DMS53 treated with DMSO at 0.1 percent for 48 hours (cell line): ENCODE results near the gene PLPP7.
"Not testable (repeated sequence)": the region's sequence is repeated elsewhere in the genome, so short reads cannot be mapped to it uniquely, and the experiment has no call there.

Experiments
- DNase-seq: peaks from one replicate; lab custom pipeline; 2025; ENCODE audit not compliant: unreplicated experiment; lab: John Stamatoyannopoulos, UW

The PLPP7 gene

DNA sequence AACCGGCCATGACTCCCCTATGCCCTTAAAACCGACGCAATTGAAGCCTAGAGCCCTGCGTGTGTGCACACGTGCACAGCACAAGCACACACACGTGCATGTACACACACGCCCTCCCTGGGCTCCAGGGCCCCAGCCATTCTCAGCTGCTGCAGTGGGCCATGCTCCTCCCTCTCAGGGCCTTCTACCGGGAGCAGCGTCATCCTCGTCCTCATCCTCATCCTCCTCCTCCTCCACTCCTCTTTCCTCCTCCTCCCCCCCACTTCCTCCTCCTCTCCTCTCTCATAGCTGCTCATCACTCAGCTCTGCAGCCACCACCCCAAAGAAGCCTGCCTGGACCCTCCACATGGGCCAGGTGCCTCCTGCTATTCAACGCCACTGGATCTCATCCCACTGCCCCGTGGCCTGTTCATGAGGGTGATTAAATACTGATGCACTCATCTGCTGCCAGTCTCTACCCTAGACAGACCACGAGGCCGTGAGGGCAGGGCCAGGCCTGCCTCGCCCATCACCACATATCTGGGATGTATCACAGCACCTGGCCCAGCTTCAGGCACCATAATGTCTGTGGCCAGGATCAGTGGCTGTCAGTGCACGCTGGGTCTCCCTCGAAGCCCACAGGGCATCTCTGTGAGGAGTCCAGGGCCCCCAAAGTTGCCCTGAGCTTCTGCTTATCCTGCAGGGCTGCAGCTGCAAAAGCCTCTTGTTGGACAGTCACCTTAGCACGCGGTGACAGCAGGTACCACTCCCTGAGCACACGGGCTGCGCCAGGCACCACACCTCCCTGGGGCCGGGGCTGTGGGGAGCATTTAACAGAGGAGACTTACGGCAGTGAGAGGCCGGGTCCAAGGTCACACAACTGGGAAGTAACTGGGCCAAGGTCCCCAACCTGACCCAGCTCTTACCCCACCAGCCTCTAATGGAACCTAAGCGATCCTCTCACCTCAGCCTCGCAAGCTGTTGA, 23.0 kb upstream of the PLPP7 start:
- no peak for DNase-seq

DNA sequence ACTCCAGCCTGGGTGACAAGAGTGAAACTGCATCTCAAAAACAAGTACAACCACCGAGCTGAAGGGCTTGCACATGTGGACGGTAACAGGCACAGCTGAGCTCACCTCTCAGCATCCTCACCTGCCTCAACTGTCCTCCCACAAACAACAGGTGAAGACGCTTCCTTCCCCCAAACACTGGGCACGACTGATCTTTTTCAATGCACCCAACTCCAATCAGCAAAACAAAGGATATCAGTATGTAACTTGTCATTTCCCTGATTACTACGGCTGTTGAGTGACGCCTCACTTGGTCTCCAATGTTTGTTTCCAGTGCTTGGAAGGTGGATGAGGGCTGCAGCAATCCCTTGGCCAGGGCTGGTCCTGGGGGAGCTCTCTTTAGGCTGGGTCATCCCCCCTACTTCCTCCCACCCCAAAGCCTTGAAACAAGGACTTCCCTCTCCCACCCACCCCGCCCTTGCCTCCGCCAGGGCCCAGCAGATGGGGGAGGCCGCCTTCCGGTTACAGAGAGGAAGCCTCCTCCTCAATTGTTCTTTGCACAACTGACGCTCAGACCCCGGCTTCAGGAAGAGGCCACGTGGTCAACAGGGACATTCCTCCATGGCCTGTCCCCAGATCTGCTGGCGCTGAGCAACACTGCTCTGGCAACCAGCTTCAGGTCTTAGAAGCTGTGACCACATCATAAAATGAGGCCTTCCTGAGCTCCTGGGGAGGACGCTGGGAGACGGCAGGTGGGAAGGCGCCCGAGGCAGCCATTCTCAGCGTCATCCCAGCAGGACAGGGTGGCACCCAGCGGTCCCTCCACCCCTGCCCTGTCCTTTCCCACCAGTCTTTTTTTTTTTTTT, 19.1 kb upstream of the PLPP7 start:
- no peak for DNase-seq

DNA sequence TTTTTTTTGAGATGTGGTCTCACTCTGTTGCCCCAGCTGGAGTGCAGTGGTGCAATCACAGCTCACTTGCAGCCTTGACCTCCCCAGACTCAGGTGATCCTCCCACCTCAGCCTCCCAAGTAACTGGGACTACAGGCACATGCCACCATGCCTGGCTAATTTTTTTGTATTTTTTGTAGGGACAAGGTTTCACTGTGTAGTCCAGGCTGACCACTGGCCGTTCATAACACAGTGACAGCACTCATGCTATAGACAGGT, 18.6 kb upstream of the PLPP7 start:
- DNase-seq = not testable (repeated sequence)

DNA sequence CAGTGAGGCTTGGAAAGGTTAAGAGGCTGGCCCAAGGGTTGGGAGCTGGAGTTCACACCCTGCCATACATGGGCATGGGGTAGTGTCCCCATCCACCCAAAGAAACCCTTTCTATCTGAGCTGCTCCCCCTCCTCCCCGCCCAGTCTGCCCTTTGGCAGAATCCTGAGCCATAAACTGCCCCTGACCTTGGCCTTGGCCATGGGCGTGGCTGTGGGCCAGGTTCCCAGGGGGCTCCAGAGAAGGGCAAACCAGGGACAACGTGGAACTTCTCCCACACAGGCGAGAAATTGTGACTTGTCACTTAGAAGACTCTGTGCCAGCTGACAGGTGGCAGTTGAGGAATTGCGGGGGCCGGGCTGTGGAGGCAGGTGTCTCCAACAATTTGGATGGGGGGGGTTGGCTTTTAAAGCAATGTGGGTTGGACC, 18.0 kb upstream of the PLPP7 start:
- no peak for DNase-seq

DNA sequence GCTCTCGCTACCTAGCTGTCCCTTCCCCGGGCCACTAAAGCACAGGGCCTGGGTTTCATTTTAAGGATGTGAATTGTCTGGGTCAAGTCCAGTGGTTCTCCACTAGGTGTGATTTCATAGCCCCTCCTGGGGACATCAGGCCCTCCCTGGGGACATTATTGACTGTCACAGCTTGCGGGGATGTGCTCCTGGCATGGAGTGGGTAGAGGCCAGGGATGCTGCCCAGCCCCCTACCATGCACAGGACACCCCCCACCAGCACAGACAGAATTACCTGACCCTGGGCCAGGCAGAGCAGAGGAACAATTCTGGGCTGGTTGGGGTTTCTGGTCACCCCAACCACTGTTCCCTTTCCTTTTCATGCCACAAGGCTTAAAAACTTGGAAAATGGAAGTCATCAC, 17.3 kb upstream of the PLPP7 start:
- DNase-seq = no peak

DNA sequence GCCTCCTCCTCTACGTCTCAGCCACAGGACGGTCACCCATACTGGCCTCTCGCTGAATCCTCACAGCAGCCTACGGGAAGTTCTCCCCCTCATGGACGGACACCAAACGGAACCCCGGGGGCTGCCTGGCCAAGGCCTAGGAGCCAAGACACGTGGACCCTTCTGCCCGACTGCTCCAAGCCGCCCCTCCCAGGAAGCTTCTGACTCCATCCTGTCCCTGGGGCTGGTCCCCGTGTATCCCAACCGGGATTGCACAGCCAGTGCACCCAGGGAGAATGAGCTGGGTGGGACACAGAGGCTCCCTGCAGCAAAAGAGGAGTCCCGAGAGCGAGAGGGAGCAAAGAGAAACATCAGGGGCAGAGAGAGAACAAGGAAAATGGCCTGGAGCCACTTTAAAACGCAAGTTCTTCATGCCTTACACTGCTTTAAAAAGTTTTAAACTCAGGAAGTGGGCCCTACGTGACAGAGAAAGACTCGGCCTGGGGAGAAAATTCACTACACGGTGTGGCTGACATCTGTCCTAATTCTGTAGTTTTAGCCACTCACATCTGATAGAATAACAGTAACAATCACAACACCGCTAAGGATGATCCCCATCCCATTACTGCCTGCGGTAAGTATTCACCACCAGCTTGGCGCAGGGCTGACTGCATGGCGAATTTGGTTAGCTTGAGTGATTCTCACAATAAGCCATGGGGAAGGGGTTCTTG, 16.2 kb upstream of the PLPP7 start:
- DNase-seq = no peak

DNA sequence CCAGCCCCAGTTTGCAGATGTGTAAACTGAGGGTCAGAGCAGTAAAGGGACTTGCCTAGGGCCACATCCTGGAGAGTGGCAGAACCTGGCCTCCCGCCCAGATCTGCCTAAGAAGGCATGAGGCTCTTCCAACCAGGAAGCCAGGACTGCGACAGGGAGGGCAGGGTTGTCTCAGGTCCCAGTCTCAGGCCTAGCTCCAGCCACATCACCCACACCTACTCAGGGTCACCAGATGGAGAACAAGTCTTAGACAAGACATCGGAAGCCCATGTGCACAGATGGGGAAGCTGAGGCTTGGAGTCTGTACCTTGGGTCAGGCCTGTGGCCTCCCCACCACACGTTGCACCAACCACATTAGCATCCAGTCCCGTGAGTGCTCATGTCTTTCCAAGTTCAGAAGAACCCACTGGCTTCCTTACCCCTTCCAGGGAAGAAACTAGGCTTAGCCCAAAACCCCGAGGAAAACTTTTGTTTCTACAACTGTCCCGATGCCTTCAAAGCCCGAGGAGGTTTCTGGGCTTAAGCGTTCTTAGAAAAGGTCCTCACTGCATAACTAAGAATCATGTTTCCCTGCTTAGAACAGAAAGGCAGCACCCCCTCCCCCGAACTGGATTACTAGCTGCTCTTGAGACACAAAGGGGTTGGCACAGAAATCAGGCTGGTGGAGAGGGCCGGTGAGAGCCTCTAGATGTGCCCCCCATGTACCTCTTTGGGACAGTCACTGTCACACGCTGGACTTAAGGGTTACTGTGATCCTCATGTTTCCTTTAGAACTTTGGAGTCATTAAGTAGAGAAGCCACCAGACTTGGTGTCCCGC, 15.5 kb upstream of the PLPP7 start:
- DNase-seq = no peak

DNA sequence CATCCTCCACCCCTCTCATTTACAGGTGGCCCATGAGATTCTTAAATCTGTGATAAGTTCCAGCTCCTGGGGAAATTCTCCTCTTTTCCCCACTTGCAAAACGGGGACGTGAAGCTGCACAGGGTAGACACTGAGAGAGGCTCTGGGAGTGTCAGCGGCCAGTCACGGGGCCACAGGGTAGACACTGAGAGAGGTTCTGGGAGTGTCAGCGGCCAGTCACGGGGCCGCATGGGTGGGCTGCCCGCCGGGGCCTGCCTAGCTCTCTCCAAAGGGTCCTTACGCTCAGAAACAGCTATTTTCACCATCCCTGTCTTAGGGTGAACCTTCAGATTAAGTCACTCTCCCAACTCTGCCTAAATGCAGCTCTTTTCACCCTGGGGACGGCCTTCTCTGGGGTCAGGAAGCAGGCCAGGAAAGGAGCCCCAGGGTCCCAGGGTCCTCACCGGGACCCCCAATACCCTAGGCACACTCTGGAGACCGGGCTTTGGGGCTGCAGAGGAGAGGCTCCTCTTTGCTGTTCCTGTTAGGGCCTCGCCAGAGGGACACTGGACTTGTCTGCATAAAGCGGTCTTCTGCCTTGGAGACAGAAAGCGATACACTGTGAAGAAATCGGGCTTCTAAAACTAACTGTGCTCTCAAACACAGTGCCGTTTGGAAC, 14.7 kb upstream of the PLPP7 start:
- no peak for DNase-seq

DNA sequence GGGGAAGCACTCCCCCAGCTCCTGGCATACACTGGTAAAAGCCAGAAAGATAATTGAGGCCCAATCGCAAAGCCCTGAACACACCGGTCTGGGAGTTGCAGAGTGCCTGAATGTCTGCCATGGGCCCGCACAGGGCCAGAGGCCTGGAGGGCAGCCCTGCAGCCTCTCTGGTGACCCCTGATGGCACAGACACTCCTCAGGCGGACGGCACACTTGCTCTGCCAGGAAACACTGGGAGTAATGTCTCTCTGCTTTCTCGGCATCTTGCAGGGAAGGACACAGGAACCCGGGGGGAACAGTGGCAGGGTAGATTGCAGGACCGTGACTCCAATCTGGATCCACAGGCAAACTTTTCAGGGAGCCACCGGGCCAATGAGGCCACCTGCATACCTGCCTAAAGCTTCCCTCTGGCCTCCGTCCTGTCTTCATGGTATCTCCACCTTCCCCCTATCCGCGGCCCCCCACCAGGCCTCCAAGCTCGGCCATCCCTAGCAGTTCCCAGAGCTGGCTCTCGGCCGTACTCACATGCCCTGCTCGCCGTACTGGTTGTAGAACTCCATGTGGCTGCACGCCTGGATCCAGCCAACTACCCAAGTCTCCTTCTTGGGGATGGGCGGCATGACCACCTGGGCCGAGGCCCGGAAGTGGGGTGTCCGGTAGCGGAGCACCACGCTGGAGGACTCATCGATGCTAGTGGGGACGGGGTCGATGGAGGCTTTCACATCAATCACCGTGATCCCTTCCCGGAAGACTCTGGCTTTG, 14.0 kb upstream of the PLPP7 start:
- no peak for DNase-seq

DNA sequence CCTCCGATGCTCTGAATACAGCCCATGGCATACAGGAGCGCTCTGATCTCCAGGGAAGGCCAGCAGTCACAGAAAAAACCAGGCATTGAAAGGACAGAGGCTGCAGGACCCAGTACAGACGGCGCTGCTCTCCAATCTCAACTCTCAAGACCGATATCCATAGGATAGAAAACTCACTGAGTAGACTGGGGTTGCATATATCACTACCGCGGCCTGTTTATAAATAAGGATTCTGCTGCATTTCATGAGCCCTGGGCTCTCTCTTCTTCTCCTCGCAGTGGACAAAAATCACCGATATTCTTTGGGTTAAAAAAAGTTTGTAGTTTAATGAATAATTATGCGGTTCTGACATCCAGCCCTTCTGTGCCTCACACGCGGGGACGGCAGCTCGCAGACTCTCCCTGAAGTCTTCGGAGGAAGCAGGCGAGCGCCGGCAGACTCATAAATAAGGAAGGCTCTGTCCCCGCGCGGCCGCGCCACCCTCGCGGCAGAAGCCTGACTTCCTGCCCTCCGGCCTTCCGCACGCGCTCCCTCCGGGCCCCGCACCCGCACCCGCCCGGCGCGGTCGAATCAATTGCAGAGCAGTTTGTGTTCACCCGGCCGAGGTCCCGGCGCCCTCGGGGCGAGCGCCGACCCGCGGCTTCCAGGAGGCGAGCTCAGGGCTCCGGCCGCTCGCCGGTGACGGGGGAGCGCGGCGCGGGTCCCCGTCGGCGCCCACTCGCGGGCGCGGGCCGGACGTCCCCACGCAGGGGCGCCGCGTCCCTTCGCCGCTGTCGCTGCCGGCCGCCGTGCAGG, 13.2 kb upstream of the PLPP7 start, which contains the start of gene FAM78A:
FAM78A (minus strand) TSS at position 417 of the 795 bp plus-strand sequence; CDS start at position 86, 331 bp downstream.
- no peak for DNase-seq

DNA sequence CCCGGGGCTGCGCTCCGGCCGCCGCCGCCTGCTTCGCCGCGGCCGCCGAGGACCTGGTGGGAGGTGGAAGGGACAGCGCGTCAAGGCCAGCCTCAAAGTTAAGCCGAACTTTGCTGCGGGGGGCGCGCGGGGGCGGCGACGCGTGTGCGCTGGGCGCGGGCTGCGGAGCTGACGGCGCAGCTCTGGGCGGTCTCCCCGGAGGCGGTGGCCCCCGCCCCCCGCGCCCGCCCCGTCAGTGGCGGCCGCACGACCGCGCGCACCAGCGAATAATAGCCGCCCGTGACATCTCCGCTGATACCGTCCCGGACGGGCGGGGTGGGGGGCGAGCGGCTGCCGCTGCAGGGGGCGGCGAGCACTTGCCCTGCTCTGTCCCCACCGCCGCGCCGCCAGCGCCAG, 12.6 kb upstream of the PLPP7 start:
- no peak for DNase-seq

DNA sequence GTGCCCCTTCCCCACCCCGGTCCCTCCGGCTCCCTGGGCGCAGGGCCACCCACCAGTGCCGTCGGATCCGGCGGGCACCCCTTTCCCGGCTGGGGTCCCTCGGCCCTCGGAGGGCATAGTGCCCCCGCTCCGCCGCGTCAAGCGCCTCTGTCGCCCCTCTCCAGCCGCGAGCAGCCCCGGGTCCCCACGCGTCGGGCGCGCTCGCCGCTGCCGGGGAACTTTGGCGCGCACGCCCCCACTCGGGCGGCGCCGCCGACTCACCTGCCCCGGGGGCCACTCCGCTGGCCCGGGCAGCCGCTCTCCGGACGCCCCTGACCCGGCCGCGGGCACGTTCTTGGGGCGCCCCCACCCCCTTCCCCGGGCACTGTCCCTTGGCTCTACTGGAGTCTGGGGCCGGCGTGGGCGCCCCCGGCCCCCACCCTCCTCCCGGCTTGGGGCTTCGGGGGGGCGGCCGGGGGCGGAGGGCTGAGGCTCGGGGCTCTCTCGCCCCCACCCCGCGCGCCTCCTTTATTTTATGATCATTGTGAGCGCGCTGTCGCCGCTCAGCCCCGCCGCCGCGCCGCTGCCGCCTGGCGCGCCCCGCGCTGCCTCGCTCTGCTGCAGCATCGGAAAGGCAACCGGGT, 12.1 kb upstream of the PLPP7 start:
- no peak for DNase-seq

DNA sequence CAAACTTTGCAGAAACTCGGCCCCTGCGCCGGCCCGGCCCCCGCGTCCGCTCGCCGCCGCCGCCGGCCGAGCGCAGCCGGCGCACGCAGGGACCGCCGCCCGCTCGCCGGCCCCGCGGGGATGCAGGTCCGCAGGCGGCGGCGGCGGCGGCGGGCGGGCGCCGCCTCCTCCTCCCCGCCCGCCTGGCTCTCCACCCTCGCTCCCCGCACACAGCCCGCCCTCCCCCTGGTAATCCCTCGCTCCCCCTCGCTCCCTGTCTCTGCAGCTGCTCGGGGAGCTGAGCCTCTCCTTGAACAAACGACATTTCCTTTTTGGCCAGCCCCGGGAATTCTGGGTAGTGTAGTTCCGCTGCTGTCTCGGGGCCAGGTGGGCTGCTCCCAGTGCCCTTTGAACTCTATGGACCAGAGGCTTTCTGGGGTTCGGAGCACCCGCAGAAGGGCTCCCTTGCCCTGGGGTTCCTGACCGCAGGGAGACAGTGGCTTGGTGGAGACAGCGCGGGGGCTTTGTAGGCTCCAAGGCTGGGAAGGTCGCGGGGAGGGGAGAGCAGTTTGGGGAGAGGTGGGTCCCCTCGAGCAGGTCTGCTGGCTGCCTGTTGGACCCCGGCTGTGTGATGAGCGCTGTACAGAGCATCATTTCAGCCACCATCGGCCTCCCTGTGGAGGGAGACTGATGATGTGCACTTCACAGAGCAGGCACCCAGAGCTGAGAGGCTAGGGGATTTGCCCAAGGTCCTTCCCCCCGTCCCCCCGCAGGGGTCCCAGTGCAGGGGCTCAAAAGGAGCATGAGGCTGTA, 11.4 kb upstream of the PLPP7 start:
- DNase-seq = peak; percentile 53

DNA sequence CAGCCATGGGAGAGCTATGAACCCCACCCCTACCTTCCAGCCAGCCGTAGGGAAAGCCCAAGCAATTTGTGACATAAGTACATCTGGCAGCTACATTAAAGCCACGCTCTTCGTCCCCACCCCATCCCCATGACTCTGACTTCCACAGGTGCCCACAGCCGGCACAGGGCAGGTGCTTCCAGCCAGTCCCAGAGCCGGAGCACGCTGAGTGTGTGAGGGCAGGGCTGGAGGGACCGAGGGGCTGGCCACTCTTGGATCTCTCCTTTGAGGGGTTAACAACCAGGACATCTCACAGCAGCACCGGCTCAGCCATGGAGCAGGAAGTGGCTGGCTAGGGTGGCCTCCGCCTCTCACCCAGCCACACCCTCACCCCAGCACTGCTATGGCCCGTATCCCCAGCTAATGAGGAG, 10.8 kb upstream of the PLPP7 start:
- DNase-seq = no peak

DNA sequence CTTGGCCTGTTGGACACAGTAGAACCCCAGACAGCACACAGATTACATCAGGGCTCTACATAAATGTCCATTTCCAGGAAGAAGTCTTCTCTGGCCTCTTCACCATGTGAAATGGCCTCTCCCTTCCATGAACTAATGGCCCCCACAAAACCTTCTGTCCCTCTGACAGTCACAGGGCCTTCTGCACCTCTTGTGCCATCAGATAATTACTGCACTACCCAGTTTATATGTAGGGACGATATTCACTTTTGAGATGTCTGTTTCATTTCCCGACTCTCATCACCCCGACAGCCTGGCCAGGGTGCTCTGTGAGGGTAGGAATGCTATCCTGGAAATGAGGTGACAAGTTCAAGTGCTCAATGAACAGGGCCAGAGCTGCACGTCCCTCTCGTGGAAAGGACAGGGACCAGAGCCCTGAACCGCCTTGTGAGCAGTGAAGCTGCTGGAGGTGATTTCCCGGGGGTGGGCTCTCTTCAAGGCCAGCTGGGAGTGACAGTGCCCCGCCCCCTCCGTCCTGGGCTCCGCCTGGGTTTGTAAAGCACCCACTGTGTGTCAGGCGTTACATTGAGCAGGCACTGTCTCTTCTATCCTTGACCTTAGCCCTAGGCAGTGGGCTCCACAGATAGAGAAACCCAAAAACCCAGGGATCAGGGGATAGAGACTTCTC, 10.2 kb upstream of the PLPP7 start:
- no peak for DNase-seq

DNA sequence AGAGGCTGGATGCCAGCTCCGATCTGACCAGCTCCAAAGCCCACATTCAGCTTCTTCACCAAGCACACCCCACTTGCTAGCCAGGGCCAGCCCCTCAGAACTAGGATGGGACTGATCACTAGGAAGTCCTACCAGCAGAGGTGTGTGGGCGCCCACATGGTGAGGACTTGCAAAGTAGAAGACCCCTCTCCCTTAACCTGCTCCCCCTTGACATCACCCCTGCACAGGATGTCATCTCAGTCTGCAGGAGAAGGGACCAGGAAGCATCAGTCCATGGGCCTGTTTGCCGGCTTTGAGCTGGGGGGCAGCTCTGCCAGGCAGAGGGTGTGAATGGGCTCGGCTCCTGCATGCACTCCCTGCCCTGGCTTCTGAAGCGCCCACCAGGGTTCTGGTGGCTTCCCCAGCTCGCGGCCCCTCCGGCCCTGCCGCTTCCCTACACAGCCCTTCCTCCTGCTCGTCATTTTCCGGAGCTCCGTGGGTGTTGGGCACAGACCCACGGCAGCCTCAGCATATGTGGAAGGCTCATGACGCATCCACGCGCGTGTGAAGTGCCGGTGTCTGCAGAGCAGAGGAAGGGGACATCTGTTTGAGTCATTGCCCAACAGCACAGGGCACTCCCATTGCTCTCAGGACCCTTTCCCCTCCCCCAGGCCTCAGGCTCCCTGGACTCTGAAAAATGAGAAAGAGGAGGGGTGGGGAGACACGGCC, 9.5 kb upstream of the PLPP7 start:
- no peak for DNase-seq
